ENCODE results near the gene IL21R.

Gene IL21R

GRCh38 chr16:27366687-27367460 lies 35.1 kb upstream of the IL21R start:
- Mint-ChIP-seq H3K36me3 (ENCODE audit: low read depth) (peaks cover 39% of the 10 kb centered on the region), H3K9me3 (peaks cover 13% of the 10 kb centered on the region), H3K27ac (peak overlapping the region; percentile 82), H3K27me3 (no peaks in the 10 kb centered on the region), H3K4me3 (no peak overlapping the region), H3K4me1 (ENCODE audit: low read depth) (peaks cover 53% of the 10 kb centered on the region)
- intact Hi-C loops (cut with micrococcal nuclease), result loop anchor here (5.0 kb wide), 1 partner anchor 210 kb away; no protein-coding TSS in a partner anchor

- peak overlapping the region; percentile 82 for H3K27ac Mint-ChIP-seq
- peaks cover 53% of the 10 kb centered on the region for H3K4me1 Mint-ChIP-seq (ENCODE audit: low read depth)
- intact Hi-C loops (cut with micrococcal nuclease), result loop anchor here (1.0 to 5.0 kb wide), 4 partner anchors 89 to 210 kb away; no protein-coding TSS in a partner anchor
- H3K36me3 Mint-ChIP-seq (ENCODE audit: low read depth), result peaks cover 31% of the 10 kb centered on the region
- H3K27me3 Mint-ChIP-seq, result no peaks in the 10 kb centered on the region
- H3K9me3 Mint-ChIP-seq, result peaks cover 13% of the 10 kb centered on the region
- peak overlapping the region; percentile 62 for H3K4me3 Mint-ChIP-seq
Measured at GRCh38 chr16:27367461-27368357, 34.3 kb upstream of the IL21R start.

GRCh38 chr16:27368358-27368722 lies 33.6 kb upstream of the IL21R start:
- Mint-ChIP-seq H3K27me3 (no peaks in the 10 kb centered on the region), H3K27ac (peak overlapping the region; percentile 82), H3K4me3 (no peak overlapping the region), H3K4me1 (ENCODE audit: low read depth) (peaks cover 51% of the 10 kb centered on the region), H3K9me3 (peaks cover 13% of the 10 kb centered on the region), H3K36me3 (ENCODE audit: low read depth) (peaks cover 25% of the 10 kb centered on the region)
- intact Hi-C loops (cut with micrococcal nuclease), result loop anchor here (1.0 to 5.0 kb wide), 4 partner anchors 88 to 211 kb away; no protein-coding TSS in a partner anchor

- Mint-ChIP-seq H3K27ac (peak overlapping the region; percentile 79), H3K4me3 (no peak overlapping the region), H3K36me3 (ENCODE audit: low read depth) (peaks cover 10% of the 10 kb centered on the region), H3K27me3 (no peaks in the 10 kb centered on the region), H3K9me3 (peaks cover 13% of the 10 kb centered on the region), H3K4me1 (ENCODE audit: low read depth) (peaks cover 37% of the 10 kb centered on the region)
- intact Hi-C loops (cut with micrococcal nuclease), result loop anchor here (2.0 to 5.0 kb wide), 2 partner anchors 87 to 213 kb away; no protein-coding TSS in a partner anchor
Measured at GRCh38 chr16:27369806-27370205, 32.2 kb upstream of the IL21R start.

GRCh38 chr16:27370318-27370717 lies 31.7 kb upstream of the IL21R start:
- Mint-ChIP-seq H3K36me3 (ENCODE audit: low read depth) (peaks cover 9% of the 10 kb centered on the region), H3K4me3 (no peak overlapping the region), H3K9me3 (peaks cover 13% of the 10 kb centered on the region), H3K27ac (peak overlapping the region; percentile 79), H3K4me1 (ENCODE audit: low read depth) (peaks cover 35% of the 10 kb centered on the region), H3K27me3 (no peaks in the 10 kb centered on the region)
- intact Hi-C loops (cut with micrococcal nuclease), result no loop called here

GRCh38 chr16:27373312-27373711 lies 28.7 kb upstream of the IL21R start:
- H3K4me1 Mint-ChIP-seq (ENCODE audit: low read depth), result peaks cover 39% of the 10 kb centered on the region
- peaks cover 9% of the 10 kb centered on the region for H3K36me3 Mint-ChIP-seq (ENCODE audit: low read depth)
- H3K4me3 Mint-ChIP-seq, result no peak overlapping the region
- no peaks in the 10 kb centered on the region for H3K27me3 Mint-ChIP-seq
- H3K27ac Mint-ChIP-seq, result no peak overlapping the region
- intact Hi-C loops (cut with micrococcal nuclease), result no loop called here
- peaks cover 13% of the 10 kb centered on the region for H3K9me3 Mint-ChIP-seq

GRCh38 chr16:27374221-27374803 lies 27.7 kb upstream of the IL21R start:
- Mint-ChIP-seq H3K27me3 (no peaks in the 10 kb centered on the region), H3K9me3 (peaks cover 13% of the 10 kb centered on the region), H3K4me1 (ENCODE audit: low read depth) (peaks cover 47% of the 10 kb centered on the region), H3K4me3 (no peak overlapping the region), H3K36me3 (ENCODE audit: low read depth) (peaks cover 9% of the 10 kb centered on the region), H3K27ac (no peak overlapping the region)
- intact Hi-C loops (cut with micrococcal nuclease), result no loop called here

GRCh38 chr16:27374804-27375425 lies 27.1 kb upstream of the IL21R start:
- Mint-ChIP-seq H3K4me3 (no peak overlapping the region), H3K36me3 (ENCODE audit: low read depth) (peaks cover 7% of the 10 kb centered on the region), H3K27ac (no peak overlapping the region), H3K27me3 (no peaks in the 10 kb centered on the region), H3K4me1 (ENCODE audit: low read depth) (peaks cover 48% of the 10 kb centered on the region), H3K9me3 (peaks cover 9% of the 10 kb centered on the region)
- intact Hi-C loops (cut with micrococcal nuclease), result loop anchor here (1.0 to 5.0 kb wide), 2 partner anchors 8 to 47 kb away; no protein-coding TSS in a partner anchor

GRCh38 chr16:27377666-27378485 lies 24.1 kb upstream of the IL21R start:
- H3K4me3 Mint-ChIP-seq, result no peak overlapping the region
- intact Hi-C loops (cut with micrococcal nuclease), result loop anchor here (5.0 kb wide), 1 partner anchor 44 kb away; no protein-coding TSS in a partner anchor
- H3K36me3 Mint-ChIP-seq (ENCODE audit: low read depth), result no peaks in the 10 kb centered on the region
- H3K27ac Mint-ChIP-seq, result peak overlapping the region; percentile 97
- no peaks in the 10 kb centered on the region for H3K9me3 Mint-ChIP-seq
- H3K27me3 Mint-ChIP-seq, result no peaks in the 10 kb centered on the region
- peaks cover 66% of the 10 kb centered on the region for H3K4me1 Mint-ChIP-seq (ENCODE audit: low read depth)

GRCh38 chr16:27378871-27379481 lies 23.0 kb upstream of the IL21R start:
- intact Hi-C loops (cut with micrococcal nuclease), result loop anchor here (5.0 kb wide), 1 partner anchor 43 kb away; no protein-coding TSS in a partner anchor
- H3K4me1 Mint-ChIP-seq (ENCODE audit: low read depth), result peaks cover 77% of the 10 kb centered on the region
- no peaks in the 10 kb centered on the region for H3K9me3 Mint-ChIP-seq
- H3K27ac Mint-ChIP-seq, result peak overlapping the region; percentile 97
- H3K36me3 Mint-ChIP-seq (ENCODE audit: low read depth), result no peaks in the 10 kb centered on the region
- H3K4me3 Mint-ChIP-seq, result peak overlapping the region; percentile 48
- H3K27me3 Mint-ChIP-seq, result no peaks in the 10 kb centered on the region

GRCh38 chr16:27379919-27380318 lies 22.1 kb upstream of the IL21R start:
- Mint-ChIP-seq H3K4me3 (no peak overlapping the region), H3K9me3 (no peaks in the 10 kb centered on the region), H3K27me3 (no peaks in the 10 kb centered on the region), H3K4me1 (ENCODE audit: low read depth) (peaks cover 86% of the 10 kb centered on the region), H3K36me3 (ENCODE audit: low read depth) (peaks cover 5% of the 10 kb centered on the region), H3K27ac (peak overlapping the region; percentile 97)
- intact Hi-C loops (cut with micrococcal nuclease), result loop anchor here (5.0 kb wide), 1 partner anchor 42 kb away; no protein-coding TSS in a partner anchor

GRCh38 chr16:27381236-27381635 lies 20.7 kb upstream of the IL21R start:
- Mint-ChIP-seq H3K27ac (peak overlapping the region; percentile 97), H3K4me1 (ENCODE audit: low read depth) (peaks cover 97% of the 10 kb centered on the region), H3K36me3 (ENCODE audit: low read depth) (peaks cover 5% of the 10 kb centered on the region), H3K4me3 (no peak overlapping the region), H3K9me3 (no peaks in the 10 kb centered on the region), H3K27me3 (no peaks in the 10 kb centered on the region)
- intact Hi-C loops (cut with micrococcal nuclease), result no loop called here

Data from dendritic cell treated with granulocyte-macrophage colony-stimulating factor and Interleukin-4, amounts not matched to agents 40 ng/mL and 50 ng/mL, for 4 days (primary cell).